ENCODE data around the gene APBB2.

The APBB2 gene

DNA sequence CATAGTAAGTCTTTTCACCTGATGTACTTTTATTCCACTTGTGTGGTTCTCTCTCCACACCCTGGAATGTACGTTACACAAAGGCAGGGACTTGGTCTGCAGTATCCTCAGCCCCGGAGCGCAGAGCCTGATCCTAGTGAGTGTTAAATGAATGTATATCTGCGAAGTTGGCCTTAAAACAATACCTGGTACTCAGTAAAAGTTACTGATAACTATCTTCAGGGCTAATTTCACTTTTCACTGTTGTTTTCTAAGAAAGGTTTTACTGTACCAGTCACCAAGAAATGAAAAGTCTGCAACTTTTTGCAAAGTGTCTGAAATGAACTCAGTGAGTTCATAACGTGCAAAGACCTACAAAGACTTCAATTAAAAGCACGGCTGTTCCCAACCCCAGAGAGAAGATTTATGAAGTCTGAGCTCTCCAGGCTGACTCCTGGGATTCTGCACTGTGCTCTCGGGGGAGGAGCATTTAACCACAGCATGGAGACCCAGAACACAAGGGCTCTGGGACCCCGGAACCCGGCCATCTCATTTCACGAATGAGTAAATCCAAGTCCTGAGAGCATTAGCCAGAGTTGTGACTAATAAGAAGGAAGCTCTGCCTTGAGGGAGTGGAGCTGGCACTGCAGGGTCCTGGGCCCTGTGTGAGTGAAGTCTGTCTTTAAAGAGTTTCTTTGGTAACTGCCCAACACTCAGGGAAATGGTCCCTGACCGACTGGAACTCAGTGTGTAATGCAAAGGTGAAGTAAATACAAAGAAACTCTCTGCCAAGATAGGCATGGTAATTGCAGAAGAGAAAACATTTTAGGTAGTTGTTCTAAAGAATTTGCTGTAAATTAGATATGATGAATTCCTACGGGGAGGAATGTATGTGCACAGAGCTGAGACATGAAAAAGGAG lies 298.8 kb downstream of the APBB2 start:
- no peak for TF ChIP-seq CTCF (IDR thresholded peaks at IDR 0.05; ENCODE audit: borderline replicate concordance, control extremely low read depth, extremely low read depth, insufficient read depth, missing control alignments)
- in situ Hi-C loops (cut with MboI; ENCODE audit: low sequenced_read_pairs, unreplicated experiment), result no loop called here
- no peak for DNase-seq (ENCODE audit: low spot score)

DNA sequence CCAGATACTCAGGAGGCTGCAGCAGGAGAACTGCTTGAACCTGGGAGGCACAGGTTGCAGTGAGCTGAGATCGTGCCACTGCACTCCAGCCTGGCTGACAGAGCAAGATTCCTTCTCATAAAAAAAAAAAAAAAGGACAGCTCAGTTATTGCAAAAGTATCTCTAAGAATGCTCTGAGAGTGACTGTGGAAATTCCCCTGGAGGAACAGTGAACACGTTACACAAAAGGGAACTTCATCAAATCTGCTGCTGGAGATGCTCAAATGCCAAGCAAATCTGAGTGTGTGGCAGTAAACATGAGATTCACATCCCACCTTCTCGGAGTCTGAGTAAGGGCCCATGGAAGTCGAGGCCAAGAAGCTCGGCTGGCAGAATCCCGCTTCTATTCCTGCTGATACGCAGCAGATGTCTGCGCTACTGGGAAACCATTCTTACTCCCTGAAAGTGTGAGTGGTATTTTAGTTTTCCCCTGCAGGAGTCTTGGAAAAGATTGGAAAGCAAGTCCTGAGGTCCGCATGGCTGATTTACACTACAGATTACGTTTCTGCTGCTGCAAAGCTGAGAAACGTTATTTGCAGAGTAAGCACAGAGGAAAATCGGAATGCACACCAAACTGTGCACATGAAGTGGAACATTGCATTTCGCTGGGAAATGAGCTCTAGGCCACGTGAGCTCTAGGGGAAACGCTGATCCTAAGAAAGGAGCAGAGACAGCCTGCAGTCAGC lies 301.7 kb downstream of the APBB2 start:
- no peak for TF ChIP-seq CTCF (IDR thresholded peaks at IDR 0.05; ENCODE audit: borderline replicate concordance, control extremely low read depth, extremely low read depth, insufficient read depth, missing control alignments)
- DNase-seq (ENCODE audit: low spot score), result no peak
- in situ Hi-C loops (cut with MboI; ENCODE audit: low sequenced_read_pairs, unreplicated experiment), result no loop called here

DNA sequence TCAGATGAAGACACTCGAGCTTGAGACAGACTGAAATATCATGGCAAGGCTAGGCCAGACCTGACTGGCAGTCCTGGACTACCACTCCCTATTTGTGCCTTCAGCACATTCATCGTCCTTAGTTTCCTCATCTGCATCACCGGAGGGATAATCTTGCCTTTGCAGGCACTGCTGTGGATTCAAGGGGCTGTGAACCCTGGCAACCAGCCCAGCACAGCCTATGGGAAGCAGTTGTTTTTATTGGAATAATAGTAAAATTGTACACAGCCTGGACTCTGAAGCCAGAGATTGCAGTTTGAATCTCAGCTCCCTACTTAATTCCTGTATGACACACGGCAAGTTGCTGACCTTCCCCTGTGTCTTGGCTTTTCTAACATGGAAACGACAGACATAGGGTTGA lies 303.6 kb downstream of the APBB2 start:
- no peak for TF ChIP-seq CTCF (IDR thresholded peaks at IDR 0.05; ENCODE audit: borderline replicate concordance, control extremely low read depth, extremely low read depth, insufficient read depth, missing control alignments)
- in situ Hi-C loops (cut with MboI; ENCODE audit: low sequenced_read_pairs, unreplicated experiment), result no loop called here
- DNase-seq (ENCODE audit: low spot score), result no peak

GRCh38 chr4:40909363-40909876 lies 304.9 kb downstream of the APBB2 start:
- in situ Hi-C loops (cut with MboI; ENCODE audit: low sequenced_read_pairs, unreplicated experiment), result no loop called here
- DNase-seq (ENCODE audit: low spot score), result no peak
- no peak for TF ChIP-seq CTCF (IDR thresholded peaks at IDR 0.05; ENCODE audit: borderline replicate concordance, control extremely low read depth, extremely low read depth, insufficient read depth, missing control alignments)

- TF ChIP-seq CTCF (IDR thresholded peaks at IDR 0.05; ENCODE audit: borderline replicate concordance, control extremely low read depth, extremely low read depth, insufficient read depth, missing control alignments), result peak; percentile 71
- in situ Hi-C loops (cut with MboI; ENCODE audit: low sequenced_read_pairs, unreplicated experiment), result no loop called here
- DNase-seq (ENCODE audit: low spot score), result peak; percentile 85
These were observed 305.5 kb downstream of the APBB2 start for GRCh38 chr4:40908702-40909362.

DNA sequence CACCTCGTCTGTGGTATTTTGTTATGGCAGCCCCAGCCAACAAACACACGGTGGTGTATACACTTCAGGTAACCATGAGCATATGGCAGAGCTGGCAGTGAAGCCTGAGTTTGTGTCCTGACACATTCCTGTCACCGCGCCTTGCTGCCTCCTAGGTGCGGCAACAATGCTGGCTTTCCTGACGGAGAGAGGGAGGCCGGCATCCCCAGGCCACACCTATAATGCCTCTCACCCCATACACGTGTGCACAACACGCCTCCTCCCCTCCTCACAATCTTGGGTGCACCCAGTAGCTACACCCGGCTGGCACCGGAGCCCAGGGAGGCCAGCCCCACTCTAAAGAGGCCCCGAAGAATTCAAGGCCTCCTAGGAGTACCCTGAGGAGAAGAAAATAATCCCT lies 306.0 kb downstream of the APBB2 start:
- in situ Hi-C loops (cut with MboI; ENCODE audit: low sequenced_read_pairs, unreplicated experiment), result no loop called here
- no peak for TF ChIP-seq CTCF (IDR thresholded peaks at IDR 0.05; ENCODE audit: borderline replicate concordance, control extremely low read depth, extremely low read depth, insufficient read depth, missing control alignments)
- no peak for DNase-seq (ENCODE audit: low spot score)

Data from GM13976 (cell line).